Measurements from ENCODE around the gene SLC35A5. TPM values are rescaled to one million over a fixed set of nuclear protein-coding genes. Genes with fewer than 3 reads are reported as not detected.

The SLC35A5 gene
- total and polyA plus RNA-seq, 2 of the 8 experiments (the other 6 are each of a cell fraction or from before 2014, with no cell fraction given): 36.5 to 38.6 TPM

- Histone ChIP-seq H2BK15ac (ENCODE audit: low read length) (no peak overlapping the region), H3K56ac (replicated peaks; ENCODE audit: insufficient read length, low read depth, low read length) (no peak overlapping the region), H3K23me2 (ENCODE audit: low read depth, low read length) (no peaks in the 10 kb centered on the region), H3K23ac (ENCODE audit: insufficient read length) (no peak overlapping the region), H3K9me3 (ENCODE audit: insufficient read depth in 2 of 2, low read depth in 1 of 2, low read length in 1 of 2) (no peaks in the 10 kb centered on the region), H2BK12ac (ENCODE audit: low read depth, low read length) (no peak overlapping the region), H2AFZ (ENCODE audit: low read length) (no peak overlapping the region), H3K14ac (ENCODE audit: insufficient read length) (no peak overlapping the region), H3K4me3 (ENCODE audit: extremely low read depth in 1 of 4, insufficient read depth in 2 of 4, low read depth in 3 of 4, low read length in 4 of 4) (no peak overlapping the region), H3K79me2 (ENCODE audit: control insufficient read depth in 1 of 2, insufficient read depth in 2 of 2, low read length in 2 of 2) (no peaks in the 10 kb centered on the region), H3K4me2 (ENCODE audit: insufficient read depth in 1 of 2, low read depth in 2 of 2, low read length in 2 of 2) (no peak overlapping the region), H2BK120ac (replicated peaks; ENCODE audit: low read depth, low read length) (no peak overlapping the region), H3K18ac (ENCODE audit: extremely low read depth, low read length) (no peak overlapping the region), H2BK20ac (ENCODE audit: low read length) (no peak overlapping the region), H2BK5ac (ENCODE audit: low read depth, low read length) (no peak overlapping the region), H3K4me1 (replicated peaks in 1 of 4; ENCODE audit: control insufficient read depth in 3 of 4, insufficient read depth in 4 of 4, low read length in 3 of 4) (no peaks in the 10 kb centered on the region), H4K8ac (ENCODE audit: extremely low read depth, insufficient read depth, low read length) (no peak overlapping the region), H4K20me1 (replicated peaks in 1 of 2; ENCODE audit: control insufficient read depth in 1 of 2, insufficient read depth in 2 of 2, low read length in 2 of 2) (no peaks in the 10 kb centered on the region), H3K27me3 (replicated peaks in 1 of 4; ENCODE audit: control insufficient read depth in 3 of 4, extremely low read depth in 1 of 4, insufficient read depth in 3 of 4, low read length in 3 of 4) (no peaks in the 10 kb centered on the region), H4K91ac (replicated peaks; ENCODE audit: insufficient read length, low read length) (no peak overlapping the region), H3K4ac (replicated peaks; ENCODE audit: insufficient read length, low read depth, low read length) (no peak overlapping the region), H2AK5ac (ENCODE audit: low read depth, low read length) (no peak overlapping the region), H3K79me1 (ENCODE audit: low read depth, low read length) (no peaks in the 10 kb centered on the region), H4K5ac (ENCODE audit: insufficient read length, low read depth, low read length) (no peak overlapping the region), H3K36me3 (ENCODE audit: control insufficient read depth in 2 of 4, insufficient read depth in 4 of 4, low read length in 3 of 4) (peaks cover 0 to 19% (median 6%) of the 10 kb centered on the region in 4 experiments; a peak in 4 of 8 replicates), H3K27ac (ENCODE audit: low read depth, low read length) (no peak overlapping the region), H3K9ac (replicated peaks in 1 of 4; ENCODE audit: extremely low read depth in 1 of 4, low read depth in 3 of 4, low read length in 3 of 4) (no peak overlapping the region)
- FAIRE-seq: no peak
- CTCF ChIA-PET (ENCODE audit: partially characterized antibody): interaction anchor here (0.6 to 1.4 kb wide), 9 partner anchors 34 to 393 kb away, joined by 3 to 7 read pairs (median 4); partner anchors contain the start of genes CD200 and SLC9C1
- DNase-seq (ENCODE audit: low read depth in 1 of 2, low spot score in 2 of 2): no peak
- 89% methylated on average over 3 of the region's 3 CpGs; no CpG with 5 or more reads in 1 of the 2 experiments for WGBS, 2 experiments (ENCODE audit: extremely low coverage in 1 of 2, insufficient coverage in 1 of 2, insufficient read length in 1 of 2, insufficient replicate concordance in 2 of 2, low coverage in 1 of 2, low lambda C conversion rate in 2 of 2, missing lambda C conversion rate in 1 of 2)
- POLR2A ChIA-PET (ENCODE audit: partially characterized antibody): no interaction called here
- TF ChIP-seq CBX5 (IDR thresholded peaks at IDR 0.05; ENCODE audit: low read depth, low read length): no peak
- TF ChIP-seq KDM1A (IDR thresholded peaks at IDR 0.05; ENCODE audit: borderline replicate concordance, low read length): no peak
- TF ChIP-seq SRF (IDR thresholded peaks at IDR 0.05; ENCODE audit: low read depth, low read length): no peak
- no peak for TF ChIP-seq CHD2 (IDR thresholded peaks at IDR 0.05; ENCODE audit: low read length)
- no peak for TF ChIP-seq HDAC2 (IDR thresholded peaks at IDR 0.05; ENCODE audit: borderline replicate concordance in 1 of 2, low read depth in 2 of 2, low read length in 2 of 2)
- TF ChIP-seq USF2 (IDR thresholded peaks at IDR 0.05; ENCODE audit: low read length): no peak
- TF ChIP-seq NANOG (IDR thresholded peaks at IDR 0.05; ENCODE audit: insufficient read depth, low read depth, low read length, poor library complexity, severe bottlenecking): no peak
- no peak for TF ChIP-seq JUND (IDR thresholded peaks at IDR 0.05; ENCODE audit: low read length)
- no peak for TF ChIP-seq ZNF274 (IDR thresholded peaks at IDR 0.05; ENCODE audit: borderline replicate concordance, extremely low read depth, low read length)
- no peak for TF ChIP-seq MAX (IDR thresholded peaks at IDR 0.05)
- no peak for TF ChIP-seq RFX5 (IDR thresholded peaks at IDR 0.05; ENCODE audit: borderline replicate concordance, low read depth, low read length)
- TF ChIP-seq E2F6 (IDR thresholded peaks at IDR 0.05): no peak
These were observed 31.3 kb upstream of the SLC35A5 start for GRCh38 chr3:112530573-112530972.
